ENCODE data around the gene NAALAD2. TPM values are rescaled to one million over a fixed set of nuclear protein-coding genes. Genes with fewer than 3 reads are reported as not detected.
"Not testable (repeated sequence)": the region's sequence is repeated elsewhere in the genome, so short reads cannot be mapped to it uniquely, and the experiment has no call there.

NAALAD2 gene
- total RNA-seq = not detected
- total RNA-seq (2013) = 0.07 TPM
- total RNA-seq = 0 to 0.18 (median 0) reads per million in 29 experiments

DNA sequence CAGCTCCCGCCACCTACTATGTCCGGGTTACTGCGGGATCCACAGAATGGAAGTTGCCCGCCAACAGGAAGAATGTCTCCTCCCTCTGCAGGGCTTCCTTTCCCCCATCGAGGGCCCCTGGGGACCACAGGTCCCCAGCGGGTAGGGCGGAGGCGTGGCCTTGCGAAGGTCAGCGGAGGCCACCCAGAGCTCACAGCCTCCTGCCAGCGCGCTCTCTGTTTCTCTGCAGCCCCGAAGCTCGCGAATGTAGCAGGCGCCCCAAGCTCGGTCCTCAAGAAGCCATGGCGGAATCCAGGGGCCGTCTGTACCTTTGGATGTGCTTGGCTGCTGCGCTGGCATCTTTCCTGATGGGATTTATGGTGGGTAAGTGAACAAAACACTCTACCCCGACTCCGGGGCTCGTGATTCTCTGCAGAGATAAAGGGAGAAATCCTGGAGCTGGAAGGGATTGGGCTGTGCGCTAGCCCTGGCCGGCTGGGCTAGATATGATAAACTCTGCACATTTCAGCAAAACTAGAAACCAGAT, at the start of gene NAALAD2:
Gene NAALAD2 (plus strand): TSS at position 186 of the 526 bp plus-strand sequence. CDS start 96 bp downstream, at position 282.
- CTCF ChIA-PET = no interaction called here
- peaks cover 5 to 7% of the 10 kb centered on the region in 2 experiments for H3K27me3 ChIP-seq (replicated peaks in 1 of 2; ENCODE audit: control insufficient read depth in 2 of 2, extremely low read depth in 1 of 2, insufficient read depth in 2 of 2, low read length in 1 of 2)
- DNase-seq (no peak), ATAC-seq (replicated peaks in 1 of 4) (peak in 1 of 4 experiments; percentile 24)
- H3K27ac ChIP-seq (ENCODE audit: low read length) = no peak within 1 kb of the TSS
- Mint-ChIP-seq H3K36me3 (no peaks in the 10 kb centered on the region), H3K27me3 (peaks cover 47 to 49% of the 10 kb centered on the region in 2 donors), H3K4me1 (peaks cover 15 to 18% (median 17%) of the 10 kb centered on the region in 3 donors), H3K9me3 (no peaks in the 10 kb centered on the region), H3K27ac (no peak within 1 kb of the TSS), H3K4me3 (peak within 1 kb of the TSS; percentile 26 to 62 (median 32))
- no peaks in the 10 kb centered on the region for H3K9me3 ChIP-seq
- H3K4me1 ChIP-seq (ENCODE audit: control insufficient read depth in 1 of 2, extremely low read depth in 1 of 2, insufficient read depth in 2 of 2, low read length in 2 of 2) = peaks cover 0 to 6% of the 10 kb centered on the region in 2 experiments
- POLR2A ChIA-PET = interaction anchor here in 1 of 2 donors (0.6 kb wide), 1 partner anchor 89 kb away, joined by 3 read pairs; the partner anchor contains the start of gene CHORDC1
- 2% methylated on average over 20 of the region's 25 CpGs for WGBS (ENCODE audit: insufficient coverage)
- H3K36me3 ChIP-seq (ENCODE audit: control insufficient read depth in 2 of 2, extremely low read depth in 1 of 2, insufficient read depth in 1 of 2, low read length in 1 of 2) = no peaks in the 10 kb centered on the region
- H3K4me3 ChIP-seq (ENCODE audit: control insufficient read depth in 1 of 2, extremely low read depth in 1 of 2, low read length in 1 of 2) = peak within 1 kb of the TSS in 1 of 2 donors; percentile 38

DNA sequence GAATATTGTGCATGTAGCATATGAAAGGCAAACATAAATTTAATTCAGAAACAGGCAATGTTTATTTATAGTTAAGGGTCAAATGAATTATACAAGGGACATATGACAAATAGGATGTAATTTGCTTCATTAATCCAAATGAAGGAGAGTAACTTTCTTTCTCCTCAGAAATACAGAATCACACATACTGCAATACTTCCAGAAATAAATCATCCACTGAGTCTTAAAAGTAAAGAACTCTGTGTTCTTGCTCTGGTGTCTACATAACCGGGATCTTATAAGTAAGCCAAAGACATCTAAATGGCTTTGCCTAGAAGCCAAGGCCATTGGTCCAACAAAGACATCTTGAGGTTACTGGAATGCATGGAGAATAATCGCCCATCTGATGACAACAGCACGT, 48.8 kb upstream of the NAALAD2 start, which contains the start of gene UBTFL1:
Gene UBTFL1 (plus strand): TSS at position 301 of the 400 bp plus-strand sequence. CDS start 0 bp downstream, at position 301.
- not testable (repeated sequence) for H3K27me3 Mint-ChIP-seq

DNA sequence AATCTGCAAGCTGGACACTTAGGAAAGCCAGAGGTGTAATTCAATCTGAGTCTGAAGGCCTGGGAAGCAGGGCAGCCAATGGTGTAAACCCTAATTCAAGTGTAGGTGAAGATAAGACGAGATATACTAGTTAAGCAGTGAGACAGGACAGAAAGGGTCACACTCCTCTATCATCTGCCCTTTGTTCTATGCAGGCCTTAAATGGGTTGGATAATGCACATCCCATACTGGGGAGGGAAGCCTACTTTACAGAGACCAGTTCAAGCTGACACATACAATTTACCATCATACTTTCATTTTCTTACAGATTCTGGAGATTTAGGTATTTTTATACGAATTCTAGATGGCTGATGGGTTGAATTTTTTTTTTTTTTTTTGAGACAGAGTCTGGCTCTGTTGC, 45.7 kb upstream of the NAALAD2 start:
- H3K4me1 ChIP-seq (ENCODE audit: control insufficient read depth in 1 of 2, extremely low read depth in 1 of 2, insufficient read depth in 2 of 2, low read length in 2 of 2); H3K27ac ChIP-seq (ENCODE audit: low read length); H3K9me3 Mint-ChIP-seq; H3K4me3 ChIP-seq (ENCODE audit: control insufficient read depth in 1 of 2, extremely low read depth in 1 of 2, low read length in 1 of 2); H3K27ac Mint-ChIP-seq; POLR2A ChIA-PET; ATAC-seq (replicated peaks in 1 of 4); H3K9me3 ChIP-seq; H3K36me3 Mint-ChIP-seq; H3K27me3 ChIP-seq (replicated peaks in 1 of 2; ENCODE audit: control insufficient read depth in 2 of 2, extremely low read depth in 1 of 2, insufficient read depth in 2 of 2, low read length in 1 of 2); DNase-seq; H3K4me1 Mint-ChIP-seq; H3K4me3 Mint-ChIP-seq; H3K27me3 Mint-ChIP-seq; CTCF ChIA-PET; H3K36me3 ChIP-seq (ENCODE audit: control insufficient read depth in 2 of 2, extremely low read depth in 1 of 2, insufficient read depth in 1 of 2, low read length in 1 of 2): not testable (repeated sequence)
- no CpG with 5 or more reads among the region's 2 CpGs for WGBS (ENCODE audit: insufficient coverage)

More for the DNA sequence above, 48.8 kb upstream of the NAALAD2 start, which contains the start of gene UBTFL1:
- H3K4me1 Mint-ChIP-seq; CTCF ChIA-PET; H3K36me3 ChIP-seq (ENCODE audit: control insufficient read depth in 2 of 2, extremely low read depth in 1 of 2, insufficient read depth in 1 of 2, low read length in 1 of 2); H3K27ac Mint-ChIP-seq; H3K9me3 Mint-ChIP-seq; H3K27ac ChIP-seq (ENCODE audit: low read length); H3K4me1 ChIP-seq (ENCODE audit: control insufficient read depth in 1 of 2, extremely low read depth in 1 of 2, insufficient read depth in 2 of 2, low read length in 2 of 2); H3K9me3 ChIP-seq; H3K36me3 Mint-ChIP-seq; H3K4me3 ChIP-seq (ENCODE audit: control insufficient read depth in 1 of 2, extremely low read depth in 1 of 2, low read length in 1 of 2); H3K27me3 ChIP-seq (replicated peaks in 1 of 2; ENCODE audit: control insufficient read depth in 2 of 2, extremely low read depth in 1 of 2, insufficient read depth in 2 of 2, low read length in 1 of 2); POLR2A ChIA-PET; DNase-seq; H3K4me3 Mint-ChIP-seq; ATAC-seq (replicated peaks in 1 of 4): not testable (repeated sequence)
- no CpG with 5 or more reads among the region's 3 CpGs for WGBS (ENCODE audit: insufficient coverage)

DNA sequence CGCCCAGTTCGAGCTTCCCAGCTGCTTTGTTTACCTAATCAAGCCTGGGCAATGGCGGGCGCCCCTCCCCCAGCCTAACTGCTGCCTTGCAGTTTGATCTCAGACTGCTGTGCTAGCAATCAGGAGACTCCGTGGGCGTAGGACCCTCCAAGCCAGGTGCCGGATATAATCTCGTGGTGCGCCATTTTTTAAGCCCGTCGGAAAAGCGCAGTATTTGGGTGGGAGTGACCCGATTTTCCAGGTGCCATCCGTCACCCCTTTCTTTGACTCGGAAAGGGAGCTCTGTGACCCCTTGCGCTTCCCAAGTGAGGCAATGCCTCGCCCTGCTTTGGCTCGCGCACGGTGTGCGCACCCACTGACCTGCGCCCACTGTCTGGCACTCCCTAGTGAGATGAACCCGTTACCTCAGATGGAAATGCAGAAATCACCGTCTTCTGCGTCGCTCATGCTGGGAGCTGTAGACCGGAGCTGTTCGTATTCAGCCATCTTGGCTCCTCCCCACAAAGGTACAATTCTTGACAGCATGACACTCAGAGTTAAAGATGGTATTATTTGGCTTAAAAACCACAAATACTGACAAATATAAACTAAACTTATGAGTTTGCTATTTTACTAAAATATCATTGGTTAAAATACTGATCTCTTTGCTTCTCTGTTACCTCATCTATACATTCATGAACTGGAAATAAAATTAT, 39.1 kb upstream of the NAALAD2 start:
- H3K27me3 ChIP-seq (replicated peaks in 1 of 2; ENCODE audit: control insufficient read depth in 2 of 2, extremely low read depth in 1 of 2, insufficient read depth in 2 of 2, low read length in 1 of 2); DNase-seq; H3K4me3 ChIP-seq (ENCODE audit: control insufficient read depth in 1 of 2, extremely low read depth in 1 of 2, low read length in 1 of 2); H3K4me1 ChIP-seq (ENCODE audit: control insufficient read depth in 1 of 2, extremely low read depth in 1 of 2, insufficient read depth in 2 of 2, low read length in 2 of 2); H3K9me3 ChIP-seq; H3K27ac Mint-ChIP-seq; CTCF ChIA-PET; H3K4me3 Mint-ChIP-seq; H3K4me1 Mint-ChIP-seq; H3K9me3 Mint-ChIP-seq; H3K27ac ChIP-seq (ENCODE audit: low read length); ATAC-seq (replicated peaks in 1 of 4); H3K27me3 Mint-ChIP-seq; H3K36me3 Mint-ChIP-seq; H3K36me3 ChIP-seq (ENCODE audit: control insufficient read depth in 2 of 2, extremely low read depth in 1 of 2, insufficient read depth in 1 of 2, low read length in 1 of 2); POLR2A ChIA-PET: not testable (repeated sequence)
- 100% methylated on average over 1 of the region's 28 CpGs for WGBS (ENCODE audit: insufficient coverage)

DNA sequence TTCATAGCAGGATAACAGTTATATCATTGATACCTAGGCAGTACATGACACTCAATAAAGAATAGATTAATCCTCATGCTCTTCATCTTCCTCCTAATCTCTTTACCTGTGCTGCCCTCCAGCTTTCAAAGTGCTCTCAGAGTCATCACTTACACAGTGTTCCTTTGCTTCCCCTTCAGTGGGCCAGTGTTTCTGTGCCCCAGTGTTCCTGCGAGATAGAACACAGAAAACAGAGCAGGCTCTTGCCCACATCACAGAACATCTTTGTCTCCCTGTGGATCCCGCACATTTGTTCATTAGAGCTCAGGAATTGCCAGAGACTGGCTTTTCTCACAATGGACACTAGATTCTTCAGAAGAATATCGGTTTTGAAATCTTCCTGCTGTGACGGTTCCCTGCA, 36.2 kb upstream of the NAALAD2 start:
- ATAC-seq (replicated peaks in 1 of 4); CTCF ChIA-PET; H3K27ac Mint-ChIP-seq; H3K4me1 Mint-ChIP-seq; H3K4me3 ChIP-seq (ENCODE audit: control insufficient read depth in 1 of 2, extremely low read depth in 1 of 2, low read length in 1 of 2); H3K4me3 Mint-ChIP-seq; POLR2A ChIA-PET; H3K27me3 ChIP-seq (replicated peaks in 1 of 2; ENCODE audit: control insufficient read depth in 2 of 2, extremely low read depth in 1 of 2, insufficient read depth in 2 of 2, low read length in 1 of 2); H3K36me3 Mint-ChIP-seq; H3K4me1 ChIP-seq (ENCODE audit: control insufficient read depth in 1 of 2, extremely low read depth in 1 of 2, insufficient read depth in 2 of 2, low read length in 2 of 2); H3K9me3 ChIP-seq; H3K27ac ChIP-seq (ENCODE audit: low read length); DNase-seq; H3K36me3 ChIP-seq (ENCODE audit: control insufficient read depth in 2 of 2, extremely low read depth in 1 of 2, insufficient read depth in 1 of 2, low read length in 1 of 2); H3K9me3 Mint-ChIP-seq; H3K27me3 Mint-ChIP-seq: not testable (repeated sequence)
- WGBS (ENCODE audit: insufficient coverage) = 92% methylated on average over 3 of the region's 4 CpGs

DNA sequence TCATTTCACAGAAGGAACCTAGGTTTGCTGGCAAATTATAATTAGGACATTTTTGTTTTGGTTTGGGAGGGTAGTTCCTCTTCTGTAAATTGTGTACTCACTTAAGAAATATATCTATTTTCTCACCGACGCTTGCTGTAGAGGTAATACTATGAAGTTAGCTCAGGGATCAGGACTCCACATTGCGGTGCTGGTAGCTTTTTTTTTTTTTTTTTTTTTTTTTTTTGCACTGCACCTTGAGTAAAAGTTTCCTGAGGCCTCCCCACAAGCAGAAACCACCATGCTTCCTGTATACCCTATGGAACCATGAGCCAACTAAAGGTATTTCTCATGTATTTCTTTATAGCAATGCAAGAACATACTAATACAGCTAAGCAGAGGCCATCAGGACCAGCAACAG, 34.0 kb upstream of the NAALAD2 start:
- Mint-ChIP-seq H3K27me3 (peaks cover 0 to 6% of the 10 kb centered on the region in 2 donors), H3K27ac (no peak overlapping the region), H3K4me1 (no peaks in the 10 kb centered on the region), H3K4me3 (no peak overlapping the region), H3K36me3 (no peaks in the 10 kb centered on the region), H3K9me3 (no peaks in the 10 kb centered on the region)
- Histone ChIP-seq H3K27me3 (replicated peaks in 1 of 2; ENCODE audit: control insufficient read depth in 2 of 2, extremely low read depth in 1 of 2, insufficient read depth in 2 of 2, low read length in 1 of 2) (peaks cover 0 to 3% of the 10 kb centered on the region in 2 experiments), H3K36me3 (ENCODE audit: control insufficient read depth in 2 of 2, extremely low read depth in 1 of 2, insufficient read depth in 1 of 2, low read length in 1 of 2) (no peaks in the 10 kb centered on the region), H3K9me3 (no peaks in the 10 kb centered on the region), H3K4me3 (ENCODE audit: control insufficient read depth in 1 of 2, extremely low read depth in 1 of 2, low read length in 1 of 2) (no peak overlapping the region), H3K4me1 (ENCODE audit: control insufficient read depth in 1 of 2, extremely low read depth in 1 of 2, insufficient read depth in 2 of 2, low read length in 2 of 2) (no peaks in the 10 kb centered on the region), H3K27ac (ENCODE audit: low read length) (no peak overlapping the region)
- ATAC-seq (replicated peaks in 1 of 4) = no peak
- ChIA-PET CTCF (no interaction called here), POLR2A (no interaction called here)
- no peak for DNase-seq
- WGBS (ENCODE audit: insufficient coverage) = no CpG with 5 or more reads among the region's 3 CpGs

Data from T-cell (primary cell).